Heart left ventricle (tissue), 16 donors: ENCODE measurements around the gene HELB. TPM values are rescaled to one million over a fixed set of nuclear protein-coding genes. Genes with fewer than 3 reads are reported as not detected.

ENCODE experiments used
- ATAC-seq, 4 donors: fragments of 200-7000 bp; cut with Tn5 transposase; one replicate each; pipeline ENCODE4 v1.9.1; 2020 to 2022; ENCODE audit warnings: moderate library complexity in 4 of 4, mild to moderate bottlenecking in 3 of 4, moderate number of reproducible peaks in 1 of 4
- DNase-seq, 5 donors: peaks; one replicate each; pipeline ENCODE4 v3.0.0-alpha.2; 2020
- H3K27ac ChIP-seq, 12 donors: fragments of 200-600 bp; sonication (generic) in 4 of 12; one replicate each; pipeline versions ENCODE4 v1.5.0 to v1.8.0; 2016 to 2022; ENCODE audit warnings: mild to moderate bottlenecking in 2 of 12
- H3K27me3 ChIP-seq, 9 donors: fragments of 200-600 bp; sonication (generic) in 2 of 9; one replicate each; pipeline versions ENCODE4 v1.5.1 to v1.8.0; 2016 to 2022; ENCODE audit warnings: mild to moderate bottlenecking in 3 of 9
- H3K36me3 ChIP-seq, 9 donors: fragments of 200-600 bp; sonication (generic) in 2 of 9; one replicate each; pipeline versions ENCODE4 v1.5.0 to v1.8.0; 2018 to 2022; ENCODE audit warnings: mild to moderate bottlenecking in 2 of 9
- H3K4me1 ChIP-seq, 12 donors: fragments of 200-600 bp; sonication (generic) in 4 of 12; one replicate each; pipeline versions ENCODE4 v1.5.0 to v1.8.0; 2016 to 2022; ENCODE audit warnings: mild to moderate bottlenecking in 3 of 12
- H3K4me3 ChIP-seq, 12 donors: fragments of 200-600 bp; sonication (generic) in 4 of 12; one replicate each; pipeline versions ENCODE4 v1.5.0 to v1.8.0; 2017 to 2022; ENCODE audit warnings: mild to moderate bottlenecking in 9 of 12, moderate library complexity in 4 of 12
- H3K9me3 ChIP-seq, 12 donors: fragments of 200-600 bp; sonication (generic) in 4 of 12; one replicate each; pipeline versions ENCODE4 v1.5.0 to v1.8.0; 2016 to 2022; ENCODE audit warnings: mild to moderate bottlenecking in 1 of 12
- CTCF ChIP-seq, 12 donors: fragments of 200-600 bp; sonication (generic) in 4 of 12; IDR thresholded peaks; one replicate each; pipeline versions ENCODE4 v1.5.0 to v1.8.0; 2018 to 2022; ENCODE audit warnings: antibody characterized with exemption in 12 of 12, mild to moderate bottlenecking in 5 of 12
- POLR2A ChIP-seq, 2 donors: fragments of 450-650 bp; IDR thresholded peaks; one replicate each; pipeline ENCODE4 v1.6.1; 2017; ENCODE audit warnings: antibody characterized with exemption in 2 of 2, mild to moderate bottlenecking in 2 of 2, moderate library complexity in 2 of 2
- WGBS, 4 donors: extraction: QIAGEN DNeasy Blood & Tissue Kit in 2 of 4; methylation state at CpG; one replicate each; pipeline versions ENCODE4 v1.1.5 to v1.1.7; 2013 to 2018; 5-methylcytosine and 5-hydroxymethylcytosine counted together
- intact Hi-C, 10 donors: fragments of 100-400 bp; cut with DNase I; formaldehyde crosslinking; loops; one replicate each; pipeline versions ENCODE4 v1.11.1 to v1.14.2; 2022
- polyA plus RNA-seq, 2 donors: library from polyadenylated mRNA; stranded (reverse); fragments of 200-250 nt; gene quantifications; one replicate each; pipeline ENCODE4 v1.2.3, GENCODE V29; 2013
- total RNA-seq, 9 donors: library from RNA; depleted of rRNA in 2 of 9; stranded (reverse); fragments of >200 nt in 2 of 9; fragmentation: NEBNext Ultra II Directional in 3 of 9; extraction: Animal tissue kit (Norgen Biotek cat#: 25700) in 3 of 9; gene quantifications; one replicate each; pipeline versions ENCODE4 v1.1.0 to v1.2.4, GENCODE V29; 2016 to 2023
- donor health status: ischemic (EF 13 %, LVEDD 7.1; RV severe dilation, severe dysfunction).
- donor health status: healthy with polysubstance abuse.
- donor health status: DM: no; HTN: yes; CAD: no.
- donor health status: DM: no; HTN: no; CAD: no.
- donor health status: ischemic (EF 25% LVEDD 6.9; RV normal size, moderate dysfunction).
- donor health status: ischemic (EF 25% LVEDD 5.7; RV mildly dilated, moderate dysfunction).
- donor health status: healthy.
- donor health status: DM: yes; HTN: yes; CAD: no.
- donor health status: ischemic (EF 35%, LVEDD 5.7; RV mildly dilated, moderate dysfunction).
- donor health status: nonischemic (EF 11% LVEDD 7.7; RV severe dilation, severe dysfunction).
- donor health status: DM: yes; HTN: yes; CAD: no.
- donor health status: PGD.
- donor health status: ischemic (EF 29% LVEDD 5.4; RV normal size, mild dysfunction).
- donor health status: nonischemic (EF 23%, LVEDD 6.1; RV moderate dilation, normal function).

HELB gene
- total and polyA plus RNA-seq, 11 donors, result 0.32 to 4.3 (median 0.82) TPM

- Histone ChIP-seq H3K4me1 (no peaks in the 10 kb centered on the region), H3K27me3 (no peaks in the 10 kb centered on the region), H3K27ac (no peak overlapping the region), H3K36me3 (peaks cover 0 to 20% (median 0%) of the 10 kb centered on the region in 9 donors), H3K4me3 (no peak overlapping the region), H3K9me3 (no peaks in the 10 kb centered on the region)
- no peak for ATAC-seq
- no peak for DNase-seq
- TF ChIP-seq POLR2A (IDR thresholded peaks at IDR 0.05) (no peak), CTCF (IDR thresholded peaks at IDR 0.05) (no peak)
- intact Hi-C loops, result loop anchor here in 3 of 10 donors (5.0 to 10.0 kb wide), 3 partner anchors 56 to 514 kb away; no protein-coding TSS in a partner anchor
- 75 to 91% (median 88%) methylated on average over 2 of the region's 2 CpGs for WGBS, 4 donors
Measured at GRCh38 chr12:66351301-66351700, 49.0 kb downstream of the HELB start.

- intact Hi-C loops, result loop anchor here in 3 of 10 donors (5.0 to 10.0 kb wide), 3 partner anchors 55 to 513 kb away; no protein-coding TSS in a partner anchor
- ATAC-seq (peak in 1 of 4 donors; percentile 52), DNase-seq (peak in 2 of 5 donors; percentile 37 to 53)
- TF ChIP-seq CTCF (IDR thresholded peaks at IDR 0.05) (peak in 9 of 12 donors; percentile 10 to 40 (median 24)), POLR2A (IDR thresholded peaks at IDR 0.05) (no peak)
- H3K27me3 ChIP-seq, result no peaks in the 10 kb centered on the region
- WGBS, 4 donors, result 73 to 79% (median 77%) methylated on average over 9 of the region's 9 CpGs
- no peak overlapping the region for H3K27ac ChIP-seq
- H3K4me3 ChIP-seq, result no peak overlapping the region
- no peaks in the 10 kb centered on the region for H3K9me3 ChIP-seq
- no peaks in the 10 kb centered on the region for H3K4me1 ChIP-seq
- peaks cover 0 to 13% (median 0%) of the 10 kb centered on the region in 9 donors for H3K36me3 ChIP-seq
Measured at GRCh38 chr12:66352197-66352596, 49.9 kb downstream of the HELB start.

- TF ChIP-seq POLR2A (IDR thresholded peaks at IDR 0.05), result no peak
- TF ChIP-seq CTCF (IDR thresholded peaks at IDR 0.05), result no peak
- H3K27ac ChIP-seq, result no peak overlapping the region
- no peak overlapping the region for H3K4me3 ChIP-seq
- no peaks in the 10 kb centered on the region for H3K9me3 ChIP-seq
- intact Hi-C loops, result loop anchor here in 3 of 10 donors (5.0 to 10.0 kb wide), 3 partner anchors 54 to 512 kb away; no protein-coding TSS in a partner anchor
- DNase-seq, result no peak
- no peaks in the 10 kb centered on the region for H3K27me3 ChIP-seq
- 92 to 97% (median 96%) methylated on average over 8 of the region's 8 CpGs for WGBS, 4 donors
- no peak for ATAC-seq
- peaks cover 0 to 13% (median 0%) of the 10 kb centered on the region in 9 donors for H3K36me3 ChIP-seq
- H3K4me1 ChIP-seq, result no peaks in the 10 kb centered on the region
Measured at GRCh38 chr12:66352899-66353298, 50.6 kb downstream of the HELB start.

- H3K36me3 ChIP-seq, result peaks cover 0 to 13% (median 0%) of the 10 kb centered on the region in 9 donors
Measured at GRCh38 chr12:66354291-66354690, 52.0 kb downstream of the HELB start.

More at GRCh38 chr12:66354291-66354690, 52.0 kb downstream of the HELB start:
- intact Hi-C loops, result loop anchor here in 3 of 10 donors (5.0 to 10.0 kb wide), 3 partner anchors 53 to 511 kb away; no protein-coding TSS in a partner anchor
- DNase-seq, result no peak
- no peaks in the 10 kb centered on the region for H3K4me1 ChIP-seq
- TF ChIP-seq POLR2A (IDR thresholded peaks at IDR 0.05) (no peak), CTCF (IDR thresholded peaks at IDR 0.05) (no peak)
- H3K4me3 ChIP-seq, result no peak overlapping the region
- ATAC-seq, result no peak
- H3K27me3 ChIP-seq, result no peaks in the 10 kb centered on the region
- no peaks in the 10 kb centered on the region for H3K9me3 ChIP-seq
- no peak overlapping the region for H3K27ac ChIP-seq
- WGBS, 4 donors, result 70 to 79% (median 74%) methylated on average over 6 of the region's 6 CpGs
